ENCODE measurements around the gene RUBCN. TPM values are rescaled to one million over a fixed set of nuclear protein-coding genes. Genes with fewer than 3 reads are reported as not detected.
A peak's percentile ranks its signal among the peaks of the same experiment; 100 is the strongest.

RUBCN gene
- total and polyA plus RNA-seq, 9 of the 15 experiments (the other 6 are each of a cell fraction or from before 2014, with no cell fraction given), result 8.4 to 24.0 (median 11.9) TPM

DNA sequence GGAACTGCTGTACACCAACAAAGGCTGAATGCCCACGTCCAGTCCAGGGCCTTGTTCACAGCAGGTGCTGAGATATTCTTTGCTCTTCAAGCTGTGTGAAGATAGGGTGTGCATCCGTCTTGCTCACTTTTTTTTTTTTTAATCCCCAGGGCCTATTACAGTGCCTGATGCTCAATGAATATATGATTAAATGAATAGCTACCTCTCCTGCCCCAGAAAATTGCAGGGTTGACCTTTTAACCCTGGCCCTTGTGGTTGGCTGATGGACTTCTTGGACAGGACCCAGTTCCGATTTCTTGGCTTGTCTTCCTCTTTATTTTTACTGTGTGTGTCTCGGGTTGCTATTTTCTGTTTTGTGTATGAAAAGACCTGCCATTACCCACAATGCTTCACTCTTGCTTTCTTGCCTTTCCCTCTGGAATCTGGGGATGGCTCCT is 10.1 kb upstream of the RUBCN start (continued):
- TF ChIP-seq ETV6 (IDR thresholded peaks at IDR 0.05; ENCODE audit: borderline replicate concordance in 1 of 2, low read depth in 2 of 2, low read length in 1 of 2) (0 out of 4 replicates have a peak, but pooled peaks of 1 of the 2 experiments have one; percentile 13), ETV6 (CRISPR knock-in tag; IDR thresholded peaks at IDR 0.05; ENCODE audit: borderline replicate concordance) (no peak), NFATC3 (IDR thresholded peaks at IDR 0.05) (no peak), JUN (IDR thresholded peaks at IDR 0.05; ENCODE audit: borderline replicate concordance, low read depth, low read length) (0 out of 2 replicates have a peak, but pooled peaks have one; percentile 1), JUN (CRISPR knock-in tag; IDR thresholded peaks at IDR 0.05; ENCODE audit: borderline replicate concordance) (no peak), ZNF384 (IDR thresholded peaks at IDR 0.05; ENCODE audit: low read depth, low read length) (0 out of 2 replicates have a peak, but pooled peaks have one; percentile 54), ZNF3 (CRISPR knock-in tag; IDR thresholded peaks at IDR 0.05) (peak; percentile 74; the same call in 1 of the 2 replicates), MCM2 (IDR thresholded peaks at IDR 0.05; ENCODE audit: low read depth) (no peak)
- TF ChIP-seq, protein P1, sequence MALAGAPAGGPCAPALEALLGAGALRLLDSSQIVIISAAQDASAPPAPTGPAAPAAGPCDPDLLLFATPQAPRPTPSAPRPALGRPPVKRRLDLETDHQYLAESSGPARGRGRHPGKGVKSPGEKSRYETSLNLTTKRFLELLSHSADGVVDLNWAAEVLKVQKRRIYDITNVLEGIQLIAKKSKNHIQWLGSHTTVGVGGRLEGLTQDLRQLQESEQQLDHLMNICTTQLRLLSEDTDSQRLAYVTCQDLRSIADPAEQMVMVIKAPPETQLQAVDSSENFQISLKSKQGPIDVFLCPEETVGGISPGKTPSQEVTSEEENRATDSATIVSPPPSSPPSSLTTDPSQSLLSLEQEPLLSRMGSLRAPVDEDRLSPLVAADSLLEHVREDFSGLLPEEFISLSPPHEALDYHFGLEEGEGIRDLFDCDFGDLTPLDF (CRISPR knock-in tag; IDR thresholded peaks at IDR 0.05), result 0 out of 2 replicates have a peak, but pooled peaks have one; percentile 43
- TF ChIP-seq, protein P2, sequence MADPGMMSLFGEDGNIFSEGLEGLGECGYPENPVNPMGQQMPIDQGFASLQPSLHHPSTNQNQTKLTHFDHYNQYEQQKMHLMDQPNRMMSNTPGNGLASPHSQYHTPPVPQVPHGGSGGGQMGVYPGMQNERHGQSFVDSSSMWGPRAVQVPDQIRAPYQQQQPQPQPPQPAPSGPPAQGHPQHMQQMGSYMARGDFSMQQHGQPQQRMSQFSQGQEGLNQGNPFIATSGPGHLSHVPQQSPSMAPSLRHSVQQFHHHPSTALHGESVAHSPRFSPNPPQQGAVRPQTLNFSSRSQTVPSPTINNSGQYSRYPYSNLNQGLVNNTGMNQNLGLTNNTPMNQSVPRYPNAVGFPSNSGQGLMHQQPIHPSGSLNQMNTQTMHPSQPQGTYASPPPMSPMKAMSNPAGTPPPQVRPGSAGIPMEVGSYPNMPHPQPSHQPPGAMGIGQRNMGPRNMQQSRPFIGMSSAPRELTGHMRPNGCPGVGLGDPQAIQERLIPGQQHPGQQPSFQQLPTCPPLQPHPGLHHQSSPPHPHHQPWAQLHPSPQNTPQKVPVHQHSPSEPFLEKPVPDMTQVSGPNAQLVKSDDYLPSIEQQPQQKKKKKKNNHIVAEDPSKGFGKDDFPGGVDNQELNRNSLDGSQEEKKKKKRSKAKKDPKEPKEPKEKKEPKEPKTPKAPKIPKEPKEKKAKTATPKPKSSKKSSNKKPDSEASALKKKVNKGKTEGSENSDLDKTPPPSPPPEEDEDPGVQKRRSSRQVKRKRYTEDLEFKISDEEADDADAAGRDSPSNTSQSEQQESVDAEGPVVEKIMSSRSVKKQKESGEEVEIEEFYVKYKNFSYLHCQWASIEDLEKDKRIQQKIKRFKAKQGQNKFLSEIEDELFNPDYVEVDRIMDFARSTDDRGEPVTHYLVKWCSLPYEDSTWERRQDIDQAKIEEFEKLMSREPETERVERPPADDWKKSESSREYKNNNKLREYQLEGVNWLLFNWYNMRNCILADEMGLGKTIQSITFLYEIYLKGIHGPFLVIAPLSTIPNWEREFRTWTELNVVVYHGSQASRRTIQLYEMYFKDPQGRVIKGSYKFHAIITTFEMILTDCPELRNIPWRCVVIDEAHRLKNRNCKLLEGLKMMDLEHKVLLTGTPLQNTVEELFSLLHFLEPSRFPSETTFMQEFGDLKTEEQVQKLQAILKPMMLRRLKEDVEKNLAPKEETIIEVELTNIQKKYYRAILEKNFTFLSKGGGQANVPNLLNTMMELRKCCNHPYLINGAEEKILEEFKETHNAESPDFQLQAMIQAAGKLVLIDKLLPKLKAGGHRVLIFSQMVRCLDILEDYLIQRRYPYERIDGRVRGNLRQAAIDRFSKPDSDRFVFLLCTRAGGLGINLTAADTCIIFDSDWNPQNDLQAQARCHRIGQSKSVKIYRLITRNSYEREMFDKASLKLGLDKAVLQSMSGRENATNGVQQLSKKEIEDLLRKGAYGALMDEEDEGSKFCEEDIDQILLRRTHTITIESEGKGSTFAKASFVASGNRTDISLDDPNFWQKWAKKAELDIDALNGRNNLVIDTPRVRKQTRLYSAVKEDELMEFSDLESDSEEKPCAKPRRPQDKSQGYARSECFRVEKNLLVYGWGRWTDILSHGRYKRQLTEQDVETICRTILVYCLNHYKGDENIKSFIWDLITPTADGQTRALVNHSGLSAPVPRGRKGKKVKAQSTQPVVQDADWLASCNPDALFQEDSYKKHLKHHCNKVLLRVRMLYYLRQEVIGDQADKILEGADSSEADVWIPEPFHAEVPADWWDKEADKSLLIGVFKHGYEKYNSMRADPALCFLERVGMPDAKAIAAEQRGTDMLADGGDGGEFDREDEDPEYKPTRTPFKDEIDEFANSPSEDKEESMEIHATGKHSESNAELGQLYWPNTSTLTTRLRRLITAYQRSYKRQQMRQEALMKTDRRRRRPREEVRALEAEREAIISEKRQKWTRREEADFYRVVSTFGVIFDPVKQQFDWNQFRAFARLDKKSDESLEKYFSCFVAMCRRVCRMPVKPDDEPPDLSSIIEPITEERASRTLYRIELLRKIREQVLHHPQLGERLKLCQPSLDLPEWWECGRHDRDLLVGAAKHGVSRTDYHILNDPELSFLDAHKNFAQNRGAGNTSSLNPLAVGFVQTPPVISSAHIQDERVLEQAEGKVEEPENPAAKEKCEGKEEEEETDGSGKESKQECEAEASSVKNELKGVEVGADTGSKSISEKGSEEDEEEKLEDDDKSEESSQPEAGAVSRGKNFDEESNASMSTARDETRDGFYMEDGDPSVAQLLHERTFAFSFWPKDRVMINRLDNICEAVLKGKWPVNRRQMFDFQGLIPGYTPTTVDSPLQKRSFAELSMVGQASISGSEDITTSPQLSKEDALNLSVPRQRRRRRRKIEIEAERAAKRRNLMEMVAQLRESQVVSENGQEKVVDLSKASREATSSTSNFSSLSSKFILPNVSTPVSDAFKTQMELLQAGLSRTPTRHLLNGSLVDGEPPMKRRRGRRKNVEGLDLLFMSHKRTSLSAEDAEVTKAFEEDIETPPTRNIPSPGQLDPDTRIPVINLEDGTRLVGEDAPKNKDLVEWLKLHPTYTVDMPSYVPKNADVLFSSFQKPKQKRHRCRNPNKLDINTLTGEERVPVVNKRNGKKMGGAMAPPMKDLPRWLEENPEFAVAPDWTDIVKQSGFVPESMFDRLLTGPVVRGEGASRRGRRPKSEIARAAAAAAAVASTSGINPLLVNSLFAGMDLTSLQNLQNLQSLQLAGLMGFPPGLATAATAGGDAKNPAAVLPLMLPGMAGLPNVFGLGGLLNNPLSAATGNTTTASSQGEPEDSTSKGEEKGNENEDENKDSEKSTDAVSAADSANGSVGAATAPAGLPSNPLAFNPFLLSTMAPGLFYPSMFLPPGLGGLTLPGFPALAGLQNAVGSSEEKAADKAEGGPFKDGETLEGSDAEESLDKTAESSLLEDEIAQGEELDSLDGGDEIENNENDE (IDR thresholded peaks at IDR 0.05; ENCODE audit: low read depth, low read length), result no peak
- TF ChIP-seq, protein P3, sequence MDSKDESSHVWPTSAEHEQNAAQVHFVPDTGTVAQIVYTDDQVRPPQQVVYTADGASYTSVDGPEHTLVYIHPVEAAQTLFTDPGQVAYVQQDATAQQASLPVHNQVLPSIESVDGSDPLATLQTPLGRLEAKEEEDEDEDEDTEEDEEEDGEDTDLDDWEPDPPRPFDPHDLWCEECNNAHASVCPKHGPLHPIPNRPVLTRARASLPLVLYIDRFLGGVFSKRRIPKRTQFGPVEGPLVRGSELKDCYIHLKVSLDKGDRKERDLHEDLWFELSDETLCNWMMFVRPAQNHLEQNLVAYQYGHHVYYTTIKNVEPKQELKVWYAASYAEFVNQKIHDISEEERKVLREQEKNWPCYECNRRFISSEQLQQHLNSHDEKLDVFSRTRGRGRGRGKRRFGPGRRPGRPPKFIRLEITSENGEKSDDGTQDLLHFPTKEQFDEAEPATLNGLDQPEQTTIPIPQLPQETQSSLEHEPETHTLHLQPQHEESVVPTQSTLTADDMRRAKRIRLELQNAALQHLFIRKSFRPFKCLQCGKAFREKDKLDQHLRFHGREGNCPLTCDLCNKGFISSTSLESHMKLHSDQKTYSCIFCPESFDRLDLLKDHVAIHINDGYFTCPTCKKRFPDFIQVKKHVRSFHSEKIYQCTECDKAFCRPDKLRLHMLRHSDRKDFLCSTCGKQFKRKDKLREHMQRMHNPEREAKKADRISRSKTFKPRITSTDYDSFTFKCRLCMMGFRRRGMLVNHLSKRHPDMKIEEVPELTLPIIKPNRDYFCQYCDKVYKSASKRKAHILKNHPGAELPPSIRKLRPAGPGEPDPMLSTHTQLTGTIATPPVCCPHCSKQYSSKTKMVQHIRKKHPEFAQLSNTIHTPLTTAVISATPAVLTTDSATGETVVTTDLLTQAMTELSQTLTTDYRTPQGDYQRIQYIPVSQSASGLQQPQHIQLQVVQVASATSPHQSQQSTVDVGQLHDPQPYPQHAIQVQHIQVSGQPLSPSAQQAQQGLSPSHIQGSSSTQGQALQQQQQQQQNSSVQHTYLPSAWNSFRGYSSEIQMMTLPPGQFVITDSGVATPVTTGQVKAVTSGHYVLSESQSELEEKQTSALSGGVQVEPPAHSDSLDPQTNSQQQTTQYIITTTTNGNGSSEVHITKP (IDR thresholded peaks at IDR 0.05; ENCODE audit: partially characterized antibody), result no peak
